Measurements from ENCODE around the gene HECTD3. TPM values are rescaled to one million over a fixed set of nuclear protein-coding genes. Genes with fewer than 3 reads are reported as not detected.
"Not testable (repeated sequence)": the region's sequence is repeated elsewhere in the genome, so short reads cannot be mapped to it uniquely, and the experiment has no call there.

HECTD3 gene
- total RNA-seq, 1 donor, result 28.5 TPM

- no peak for TF ChIP-seq CTCF (IDR thresholded peaks at IDR 0.05; ENCODE audit: insufficient read depth, low read length)
- H3K4me3 ChIP-seq (ENCODE audit: low read depth, low read length), result no peak overlapping the region
Measured at GRCh38 chr1:44995467-44996238, 15.5 kb downstream of the HECTD3 start.

GRCh38 chr1:44994309-44994898 is 16.7 kb downstream of the HECTD3 start:
- no peak for TF ChIP-seq CTCF (IDR thresholded peaks at IDR 0.05; ENCODE audit: insufficient read depth, low read length)
- no peak overlapping the region for H3K4me3 ChIP-seq (ENCODE audit: low read depth, low read length)
- peak; percentile 14 for DNase-seq (ENCODE audit: low read depth)

More at GRCh38 chr1:44995467-44996238, 15.5 kb downstream of the HECTD3 start:
- no peak for DNase-seq (ENCODE audit: low read depth)

DNA sequence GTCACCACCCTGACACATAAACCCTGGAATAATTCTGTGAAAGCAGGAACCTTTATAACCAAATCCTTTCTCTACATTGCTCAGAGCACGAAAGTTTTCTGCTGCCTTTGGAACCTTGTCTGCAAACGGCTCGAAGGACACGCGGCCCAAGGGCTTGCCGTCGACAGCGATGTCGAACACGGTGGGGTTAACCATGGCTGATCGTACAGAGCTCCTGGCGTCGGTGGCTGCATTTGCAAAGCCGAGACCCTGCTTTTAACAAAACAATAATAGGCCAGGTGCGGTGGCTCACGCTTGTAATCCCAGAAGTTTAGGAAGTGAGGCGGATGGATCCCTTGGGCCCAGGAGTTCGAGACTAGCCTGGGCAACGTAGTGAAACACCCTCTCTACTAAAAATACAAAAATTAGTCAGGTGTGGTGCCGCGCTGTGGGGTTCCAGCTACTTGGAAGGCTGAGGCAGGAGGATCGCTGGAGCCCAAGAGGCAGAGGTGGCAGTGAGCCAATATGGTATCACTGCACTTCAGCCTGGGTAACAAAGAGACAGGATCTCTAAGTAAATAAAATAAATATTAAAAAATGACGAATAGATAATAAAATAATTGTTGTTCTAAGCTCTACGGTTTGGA is 22.5 kb downstream of the HECTD3 start:
- TF ChIP-seq CTCF (IDR thresholded peaks at IDR 0.05; ENCODE audit: insufficient read depth, low read length), result no peak
- DNase-seq (ENCODE audit: low read depth), result no peak
- H3K4me3 ChIP-seq (ENCODE audit: low read depth, low read length), result no peak overlapping the region

DNA sequence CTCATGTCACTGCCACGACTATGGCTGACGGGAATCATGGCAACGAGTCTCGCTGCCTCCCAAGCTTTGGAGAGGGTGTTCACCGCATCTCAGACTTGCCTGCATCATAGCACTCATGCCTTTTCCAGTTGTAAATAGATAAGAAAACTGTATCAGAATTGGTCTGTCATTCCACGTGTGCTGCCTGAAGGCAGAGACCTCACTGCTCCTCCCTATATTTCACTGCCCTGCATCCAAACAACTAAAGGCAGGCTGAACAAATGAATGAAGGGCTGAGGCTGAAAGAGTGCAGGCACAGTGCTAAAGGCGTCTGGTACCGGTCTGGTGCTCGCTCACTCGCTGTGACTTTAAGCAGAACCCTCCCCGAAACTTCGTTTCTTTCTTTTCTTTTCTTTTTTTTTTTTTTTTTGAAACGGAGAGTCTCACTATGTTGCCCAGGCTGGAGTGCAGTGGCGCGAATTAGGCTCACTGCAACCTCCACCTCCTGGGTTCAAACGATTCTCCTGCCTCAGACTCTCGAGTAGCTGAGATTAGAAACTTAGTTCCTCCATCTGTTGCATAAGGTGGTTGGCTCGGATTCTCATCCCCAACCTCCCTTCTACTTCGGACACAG is 25.3 kb downstream of the HECTD3 start:
- TF ChIP-seq CTCF (IDR thresholded peaks at IDR 0.05; ENCODE audit: insufficient read depth, low read length), result no peak
- H3K4me3 ChIP-seq (ENCODE audit: low read depth, low read length), result peak overlapping the region; percentile 99
- peak; percentile 72 for DNase-seq (ENCODE audit: low read depth)

- DNase-seq (ENCODE audit: low read depth); H3K4me3 ChIP-seq (ENCODE audit: low read depth, low read length): not testable (repeated sequence)
Measured at GRCh38 chr1:44977372-44977771, 33.8 kb downstream of the HECTD3 start.

- DNase-seq (ENCODE audit: low read depth), result no peak
- TF ChIP-seq CTCF (IDR thresholded peaks at IDR 0.05; ENCODE audit: insufficient read depth, low read length), result no peak
- H3K4me3 ChIP-seq (ENCODE audit: low read depth, low read length), result no peak overlapping the region
Measured at GRCh38 chr1:44976252-44976651, 34.9 kb downstream of the HECTD3 start.

DNA sequence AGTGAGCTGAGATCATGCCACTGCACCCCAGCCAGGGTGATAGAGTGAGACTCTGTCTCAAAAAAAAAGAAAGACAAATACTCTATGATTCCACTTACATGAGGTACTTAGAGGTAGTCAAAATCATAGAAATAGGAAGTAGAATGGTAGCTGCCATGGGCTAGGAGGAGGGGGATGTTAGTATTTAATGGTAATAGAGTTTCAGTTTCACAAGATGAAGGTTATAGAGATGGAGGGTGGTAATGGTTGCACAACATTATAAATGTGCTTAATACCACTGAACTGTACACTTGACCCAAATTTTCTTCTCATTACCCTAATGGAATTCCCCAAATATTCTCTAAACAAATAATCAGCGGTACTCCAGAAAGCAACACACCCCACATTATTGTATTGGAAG is 37.5 kb downstream of the HECTD3 start:
- DNase-seq (ENCODE audit: low read depth), result no peak
- no peak overlapping the region for H3K4me3 ChIP-seq (ENCODE audit: low read depth, low read length)
- TF ChIP-seq CTCF (IDR thresholded peaks at IDR 0.05; ENCODE audit: insufficient read depth, low read length), result no peak

Measured in fibroblast of the aortic adventitia (primary cell).